ENCODE measurements around the gene ZMYM3.

Gene ZMYM3

GRCh38 chrX:71253253-71254091 lies 468 bp downstream of the ZMYM3 start:
- DNase-seq (ENCODE audit: low read depth): no peak

GRCh38 chrX:71252221-71252620 lies 1.7 kb downstream of the ZMYM3 start:
- DNase-seq (ENCODE audit: low read depth): no peak

- DNase-seq (ENCODE audit: low read depth): peak; percentile 6
Observed at GRCh38 chrX:71251466-71251973, 2.4 kb downstream of the ZMYM3 start.

- DNase-seq (ENCODE audit: low read depth): no peak
Observed at GRCh38 chrX:71250841-71251240, 3.1 kb downstream of the ZMYM3 start.

- no peak for DNase-seq (ENCODE audit: low read depth)
Observed at GRCh38 chrX:71245159-71245558, 8.8 kb downstream of the ZMYM3 start.

GRCh38 chrX:71244359-71245128 lies 9.4 kb downstream of the ZMYM3 start:
- DNase-seq (ENCODE audit: low read depth): no peak

GRCh38 chrX:71241301-71241700 lies 12.6 kb downstream of the ZMYM3 start:
- no peak for DNase-seq (ENCODE audit: low read depth)

GRCh38 chrX:71239781-71240180 lies 14.2 kb downstream of the ZMYM3 start:
- DNase-seq (ENCODE audit: low read depth): no peak

- DNase-seq (ENCODE audit: low read depth): no peak
Observed at GRCh38 chrX:71236836-71237235, 17.1 kb downstream of the ZMYM3 start.

- no peak for DNase-seq (ENCODE audit: low read depth)
Observed at GRCh38 chrX:71235482-71235881, 18.5 kb downstream of the ZMYM3 start.

- DNase-seq (ENCODE audit: low read depth): no peak
Observed at GRCh38 chrX:71228063-71228642, 25.8 kb downstream of the ZMYM3 start.

- DNase-seq (ENCODE audit: low read depth): no peak
Observed at GRCh38 chrX:71227370-71228062, 26.4 kb downstream of the ZMYM3 start.

- no peak for DNase-seq (ENCODE audit: low read depth)
Observed at GRCh38 chrX:71225676-71226075, 28.3 kb downstream of the ZMYM3 start.

- no peak for DNase-seq (ENCODE audit: low read depth)
Observed at GRCh38 chrX:71225009-71225408, 28.9 kb downstream of the ZMYM3 start.

- DNase-seq (ENCODE audit: low read depth): no peak
Observed at GRCh38 chrX:71224098-71224708, 29.7 kb downstream of the ZMYM3 start.

GRCh38 chrX:71222929-71223328 lies 31.0 kb downstream of the ZMYM3 start, which contains the start of gene GJB1:
Gene GJB1 (plus strand): TSS chrX:71223224. CDS start chrX:71223708, 484 bp downstream.
- DNase-seq (ENCODE audit: low read depth): no peak

- no peak for DNase-seq (ENCODE audit: low read depth)
Observed at GRCh38 chrX:71221145-71221544, 32.8 kb downstream of the ZMYM3 start.

- no peak for DNase-seq (ENCODE audit: low read depth)
Observed at GRCh38 chrX:71217298-71217697, 36.6 kb downstream of the ZMYM3 start.

GRCh38 chrX:71216485-71216884 lies 37.5 kb downstream of the ZMYM3 start:
- DNase-seq (ENCODE audit: low read depth): no peak

- DNase-seq (ENCODE audit: low read depth): no peak
Observed at GRCh38 chrX:71215338-71215912, 38.5 kb downstream of the ZMYM3 start.

Measured in activated T-cell treated with anti-CD3 and anti-CD28 coated beads for 24 hours (primary cell).